ENCODE data around the gene ITPR1. TPM values are rescaled to one million over a fixed set of nuclear protein-coding genes. Genes with fewer than 3 reads are reported as not detected.

ITPR1 gene
- polyA plus RNA-seq, 1 experiment = 1.4 TPM

DNA sequence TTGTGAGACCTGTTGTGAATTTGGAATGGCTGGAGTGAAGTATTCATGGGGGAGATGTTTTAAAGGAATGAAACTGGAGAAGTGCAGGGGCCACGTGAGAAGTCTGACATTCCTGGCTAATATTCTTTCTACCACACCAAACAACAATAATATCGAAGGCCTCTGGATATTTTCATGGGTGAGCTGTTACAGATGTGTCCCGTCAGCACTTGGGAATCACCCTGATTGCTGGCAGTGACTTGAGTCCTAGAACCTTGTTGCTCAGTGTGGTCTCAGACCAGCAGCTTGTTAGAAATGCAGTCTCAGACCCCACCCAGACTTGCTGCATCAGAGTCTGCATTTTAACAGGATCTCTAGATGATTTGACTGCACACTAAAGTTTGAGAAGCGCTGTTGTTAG, 113.8 kb downstream of the ITPR1 start:
- TF ChIP-seq CTCF (IDR thresholded peaks at IDR 0.05; ENCODE audit: insufficient read depth, low read depth, low read length) = no peak
- Histone ChIP-seq H3K27me3 (ENCODE audit: control insufficient read depth, insufficient read depth, low read length) (no peaks in the 10 kb centered on the region), H3K4me3 (ENCODE audit: low read depth, low read length) (no peak overlapping the region), H3K36me3 (ENCODE audit: control insufficient read depth, insufficient read depth, low read length) (no peaks in the 10 kb centered on the region)
- POLR2A ChIA-PET = no interaction called here
- no peak for DNase-seq (ENCODE audit: low read depth)
- CTCF ChIA-PET = no interaction called here

DNA sequence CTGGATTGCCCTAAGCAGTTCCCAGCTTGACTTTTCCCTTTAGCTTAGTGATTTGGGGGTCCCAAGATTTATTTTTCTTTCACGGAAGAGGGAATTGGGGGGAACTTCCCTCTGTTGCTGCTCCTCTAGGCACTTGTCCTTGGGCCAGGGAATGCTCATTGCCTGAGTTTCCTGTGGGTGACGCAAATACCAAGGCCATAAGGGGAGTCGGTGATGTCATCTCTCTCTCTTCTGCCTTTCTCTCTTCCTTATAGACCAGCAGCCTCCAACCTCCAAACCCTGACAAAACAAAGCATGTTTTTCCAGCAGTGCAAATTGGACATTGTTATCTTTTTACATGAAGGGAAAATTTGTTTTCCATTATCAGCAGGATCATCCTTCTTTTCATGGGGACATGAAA, 120.2 kb downstream of the ITPR1 start:
- no peaks in the 10 kb centered on the region for H3K36me3 ChIP-seq (ENCODE audit: control insufficient read depth, insufficient read depth, low read length)
- H3K4me3 ChIP-seq (ENCODE audit: low read depth, low read length) = no peak overlapping the region
- no peak for TF ChIP-seq CTCF (IDR thresholded peaks at IDR 0.05; ENCODE audit: insufficient read depth, low read depth, low read length)
- ChIA-PET POLR2A (no interaction called here), CTCF (no interaction called here)
- DNase-seq (ENCODE audit: low read depth) = no peak
- no peaks in the 10 kb centered on the region for H3K27me3 ChIP-seq (ENCODE audit: control insufficient read depth, insufficient read depth, low read length)

DNA sequence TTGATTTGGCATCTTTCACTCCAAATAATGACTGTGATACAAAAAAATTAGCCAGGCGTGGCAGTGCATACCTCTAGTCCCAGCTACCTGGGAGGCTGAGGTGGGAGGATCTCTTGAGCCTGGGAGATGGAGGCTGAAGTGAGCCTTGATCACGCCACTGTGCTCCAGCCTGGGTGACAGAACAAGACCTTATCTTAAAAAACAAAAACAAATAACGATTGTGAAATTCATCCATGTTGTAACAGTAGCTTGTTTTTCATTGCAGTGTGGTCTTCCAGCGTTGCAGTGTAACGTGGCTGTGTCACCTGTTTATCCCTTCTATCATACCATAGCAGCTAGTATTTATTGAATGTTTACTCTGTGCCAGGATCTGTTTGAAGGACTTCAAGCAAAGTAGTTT, 120.9 kb downstream of the ITPR1 start:
- Histone ChIP-seq H3K4me3 (ENCODE audit: low read depth, low read length) (no peak overlapping the region), H3K36me3 (ENCODE audit: control insufficient read depth, insufficient read depth, low read length) (no peaks in the 10 kb centered on the region), H3K27me3 (ENCODE audit: control insufficient read depth, insufficient read depth, low read length) (no peaks in the 10 kb centered on the region)
- no peak for DNase-seq (ENCODE audit: low read depth)
- no peak for TF ChIP-seq CTCF (IDR thresholded peaks at IDR 0.05; ENCODE audit: insufficient read depth, low read depth, low read length)
- CTCF ChIA-PET = no interaction called here
- POLR2A ChIA-PET = interaction anchor here (0.6 kb wide), 1 partner anchor 142 kb away, joined by 4 read pairs; no protein-coding TSS in a partner anchor

- CTCF ChIA-PET = interaction anchor here (0.7 kb wide), 1 partner anchor 19 kb away, joined by 4 read pairs; no protein-coding TSS in a partner anchor
- no peak for DNase-seq (ENCODE audit: low read depth)
- Histone ChIP-seq H3K27me3 (ENCODE audit: control insufficient read depth, insufficient read depth, low read length) (no peaks in the 10 kb centered on the region), H3K36me3 (ENCODE audit: control insufficient read depth, insufficient read depth, low read length) (no peaks in the 10 kb centered on the region), H3K4me3 (ENCODE audit: low read depth, low read length) (no peak overlapping the region)
- POLR2A ChIA-PET = no interaction called here
- no peak for TF ChIP-seq CTCF (IDR thresholded peaks at IDR 0.05; ENCODE audit: insufficient read depth, low read depth, low read length)
Observed at GRCh38 chr3:4614927-4615326, 121.8 kb downstream of the ITPR1 start.

DNA sequence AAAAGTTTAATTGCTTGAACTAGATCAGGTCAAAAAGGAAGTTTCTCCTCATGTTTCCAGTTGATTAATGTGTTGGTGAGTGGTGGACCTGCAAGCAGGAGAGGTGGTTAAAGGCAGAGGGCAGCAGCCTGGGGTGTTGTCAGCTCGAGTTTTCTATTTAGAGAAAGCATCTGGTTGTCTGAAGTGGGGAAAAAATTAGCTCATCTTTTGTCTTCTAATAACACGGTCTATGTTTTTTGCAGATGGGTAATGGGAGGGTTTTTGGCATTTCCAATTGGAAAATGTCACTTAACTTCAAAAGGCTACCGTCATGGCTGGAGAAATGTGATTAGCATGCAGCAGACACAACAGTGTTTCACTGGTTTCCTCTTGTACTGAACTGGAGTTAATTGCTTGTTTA, 122.6 kb downstream of the ITPR1 start:
- ChIA-PET POLR2A (no interaction called here), CTCF (no interaction called here)
- Histone ChIP-seq H3K27me3 (ENCODE audit: control insufficient read depth, insufficient read depth, low read length) (no peaks in the 10 kb centered on the region), H3K36me3 (ENCODE audit: control insufficient read depth, insufficient read depth, low read length) (no peaks in the 10 kb centered on the region), H3K4me3 (ENCODE audit: low read depth, low read length) (no peak overlapping the region)
- no peak for DNase-seq (ENCODE audit: low read depth)
- TF ChIP-seq CTCF (IDR thresholded peaks at IDR 0.05; ENCODE audit: insufficient read depth, low read depth, low read length) = no peak
